ENCODE measurements around the gene MAPK9.
A peak's percentile ranks its signal among the peaks of the same experiment; 100 is the strongest.

The MAPK9 gene

GRCh38 chr5:180291943-180292831 lies at the start of gene MAPK9:
Gene MAPK9, minus strand, starts transcription at chr5:180292083. Its CDS starts 11,522 bp downstream, at chr5:180280561.
- Histone ChIP-seq H3K4me3 (ENCODE audit: low read length) (peak within 1 kb of the TSS; percentile 54), H3K9me3 (ENCODE audit: control insufficient read depth, insufficient read depth, low read length) (no peaks in the 10 kb centered on the region), H3K4me1 (ENCODE audit: control insufficient read depth, insufficient read depth, low read length) (peaks cover 7% of the 10 kb centered on the region; the same call in 1 of the 2 replicates), H3K27me3 (ENCODE audit: control insufficient read depth, insufficient read depth, low read length) (no peaks in the 10 kb centered on the region), H3K27ac (ENCODE audit: low read length) (no peak within 1 kb of the TSS), H3K36me3 (ENCODE audit: control insufficient read depth, insufficient read depth, low read length) (no peaks in the 10 kb centered on the region)
- WGBS (ENCODE audit: insufficient coverage, insufficient read length) = no CpG with 5 or more reads among the region's 122 CpGs
- no peak for DNase-seq (ENCODE audit: low read depth, low spot score)

- peaks cover 24% of the 10 kb centered on the region for H3K4me1 ChIP-seq (ENCODE audit: control insufficient read depth, insufficient read depth, low read length)
- no CpG with 5 or more reads among the region's 8 CpGs for WGBS (ENCODE audit: insufficient coverage, insufficient read length)
- no peak for DNase-seq (ENCODE audit: low read depth, low spot score)
- no peaks in the 10 kb centered on the region for H3K9me3 ChIP-seq (ENCODE audit: control insufficient read depth, insufficient read depth, low read length)
- no peak overlapping the region for H3K4me3 ChIP-seq (ENCODE audit: low read length)
- peaks cover 15% of the 10 kb centered on the region for H3K36me3 ChIP-seq (ENCODE audit: control insufficient read depth, insufficient read depth, low read length)
- H3K27ac ChIP-seq (ENCODE audit: low read length) = no peak overlapping the region
- H3K27me3 ChIP-seq (ENCODE audit: control insufficient read depth, insufficient read depth, low read length) = no peaks in the 10 kb centered on the region
Measured at GRCh38 chr5:180341595-180341994, 49.7 kb upstream of the MAPK9 start.

GRCh38 chr5:180340856-180341255 lies 49.0 kb upstream of the MAPK9 start:
- Histone ChIP-seq H3K4me1 (ENCODE audit: control insufficient read depth, insufficient read depth, low read length) (peaks cover 18% of the 10 kb centered on the region), H3K9me3 (ENCODE audit: control insufficient read depth, insufficient read depth, low read length) (no peaks in the 10 kb centered on the region), H3K4me3 (ENCODE audit: low read length) (no peak overlapping the region), H3K36me3 (ENCODE audit: control insufficient read depth, insufficient read depth, low read length) (peaks cover 22% of the 10 kb centered on the region), H3K27ac (ENCODE audit: low read length) (no peak overlapping the region), H3K27me3 (ENCODE audit: control insufficient read depth, insufficient read depth, low read length) (no peaks in the 10 kb centered on the region)
- WGBS (ENCODE audit: insufficient coverage, insufficient read length) = no CpG with 5 or more reads among the region's 9 CpGs
- no peak for DNase-seq (ENCODE audit: low read depth, low spot score)

GRCh38 chr5:180339583-180340183 lies 47.8 kb upstream of the MAPK9 start:
- no peak overlapping the region for H3K4me3 ChIP-seq (ENCODE audit: low read length)
- DNase-seq (ENCODE audit: low read depth, low spot score) = no peak
- peaks cover 10% of the 10 kb centered on the region for H3K4me1 ChIP-seq (ENCODE audit: control insufficient read depth, insufficient read depth, low read length)
- peaks cover 34% of the 10 kb centered on the region for H3K36me3 ChIP-seq (ENCODE audit: control insufficient read depth, insufficient read depth, low read length)
- no peak overlapping the region for H3K27ac ChIP-seq (ENCODE audit: low read length)
- WGBS (ENCODE audit: insufficient coverage, insufficient read length) = no CpG with 5 or more reads among the region's 7 CpGs
- H3K27me3 ChIP-seq (ENCODE audit: control insufficient read depth, insufficient read depth, low read length) = no peaks in the 10 kb centered on the region
- no peaks in the 10 kb centered on the region for H3K9me3 ChIP-seq (ENCODE audit: control insufficient read depth, insufficient read depth, low read length)

- H3K4me1 ChIP-seq (ENCODE audit: control insufficient read depth, insufficient read depth, low read length) = peaks cover 5% of the 10 kb centered on the region
- WGBS (ENCODE audit: insufficient coverage, insufficient read length) = no CpG with 5 or more reads among the region's 22 CpGs
- no peak overlapping the region for H3K27ac ChIP-seq (ENCODE audit: low read length)
- H3K4me3 ChIP-seq (ENCODE audit: low read length) = no peak overlapping the region
- peaks cover 42% of the 10 kb centered on the region for H3K36me3 ChIP-seq (ENCODE audit: control insufficient read depth, insufficient read depth, low read length)
- H3K27me3 ChIP-seq (ENCODE audit: control insufficient read depth, insufficient read depth, low read length) = no peaks in the 10 kb centered on the region
- no peak for DNase-seq (ENCODE audit: low read depth, low spot score)
- H3K9me3 ChIP-seq (ENCODE audit: control insufficient read depth, insufficient read depth, low read length) = no peaks in the 10 kb centered on the region
Measured at GRCh38 chr5:180338001-180338707, 46.3 kb upstream of the MAPK9 start.

- H3K27me3 ChIP-seq (ENCODE audit: control insufficient read depth, insufficient read depth, low read length) = no peaks in the 10 kb centered on the region
- no peak overlapping the region for H3K27ac ChIP-seq (ENCODE audit: low read length)
- WGBS (ENCODE audit: insufficient coverage, insufficient read length) = 100% methylated on average over 2 of the region's 34 CpGs
- H3K4me1 ChIP-seq (ENCODE audit: control insufficient read depth, insufficient read depth, low read length) = peaks cover 2% of the 10 kb centered on the region; the same call in 1 of the 2 replicates
- peaks cover 42% of the 10 kb centered on the region for H3K36me3 ChIP-seq (ENCODE audit: control insufficient read depth, insufficient read depth, low read length)
- H3K4me3 ChIP-seq (ENCODE audit: low read length) = no peak overlapping the region
- H3K9me3 ChIP-seq (ENCODE audit: control insufficient read depth, insufficient read depth, low read length) = no peaks in the 10 kb centered on the region
- DNase-seq (ENCODE audit: low read depth, low spot score) = no peak
Measured at GRCh38 chr5:180336234-180337020, 44.5 kb upstream of the MAPK9 start.

- Histone ChIP-seq H3K27ac (ENCODE audit: low read length) (no peak overlapping the region), H3K27me3 (ENCODE audit: control insufficient read depth, insufficient read depth, low read length) (no peaks in the 10 kb centered on the region), H3K36me3 (ENCODE audit: control insufficient read depth, insufficient read depth, low read length) (peaks cover 44% of the 10 kb centered on the region), H3K4me3 (ENCODE audit: low read length) (no peak overlapping the region), H3K4me1 (ENCODE audit: control insufficient read depth, insufficient read depth, low read length) (peaks cover 2% of the 10 kb centered on the region; the same call in 1 of the 2 replicates), H3K9me3 (ENCODE audit: control insufficient read depth, insufficient read depth, low read length) (no peaks in the 10 kb centered on the region)
- no peak for DNase-seq (ENCODE audit: low read depth, low spot score)
- WGBS (ENCODE audit: insufficient coverage, insufficient read length) = no CpG with 5 or more reads among the region's 19 CpGs
Measured at GRCh38 chr5:180335614-180336233, 43.8 kb upstream of the MAPK9 start.

- no peaks in the 10 kb centered on the region for H3K27me3 ChIP-seq (ENCODE audit: control insufficient read depth, insufficient read depth, low read length)
- peaks cover 48% of the 10 kb centered on the region for H3K36me3 ChIP-seq (ENCODE audit: control insufficient read depth, insufficient read depth, low read length)
Measured at GRCh38 chr5:180334751-180335613, 43.1 kb upstream of the MAPK9 start.

GRCh38 chr5:180334176-180334575 lies 42.3 kb upstream of the MAPK9 start:
- Histone ChIP-seq H3K4me3 (ENCODE audit: low read length) (no peak overlapping the region), H3K9me3 (ENCODE audit: control insufficient read depth, insufficient read depth, low read length) (no peaks in the 10 kb centered on the region), H3K27me3 (ENCODE audit: control insufficient read depth, insufficient read depth, low read length) (no peaks in the 10 kb centered on the region), H3K36me3 (ENCODE audit: control insufficient read depth, insufficient read depth, low read length) (peaks cover 45% of the 10 kb centered on the region), H3K4me1 (ENCODE audit: control insufficient read depth, insufficient read depth, low read length) (peaks cover 2% of the 10 kb centered on the region; the same call in 1 of the 2 replicates), H3K27ac (ENCODE audit: low read length) (no peak overlapping the region)
- WGBS (ENCODE audit: insufficient coverage, insufficient read length) = no CpG with 5 or more reads among the region's 6 CpGs
- DNase-seq (ENCODE audit: low read depth, low spot score) = no peak

More at GRCh38 chr5:180334751-180335613, 43.1 kb upstream of the MAPK9 start:
- Histone ChIP-seq H3K4me1 (ENCODE audit: control insufficient read depth, insufficient read depth, low read length) (peaks cover 2% of the 10 kb centered on the region; the same call in 1 of the 2 replicates), H3K4me3 (ENCODE audit: low read length) (no peak overlapping the region), H3K27ac (ENCODE audit: low read length) (no peak overlapping the region), H3K9me3 (ENCODE audit: control insufficient read depth, insufficient read depth, low read length) (no peaks in the 10 kb centered on the region)
- WGBS (ENCODE audit: insufficient coverage, insufficient read length) = no CpG with 5 or more reads among the region's 15 CpGs
- no peak for DNase-seq (ENCODE audit: low read depth, low spot score)
